GM19372 (cell line): ENCODE data around the gene CSF1R.
"Not testable (repeated sequence)": the region's sequence is repeated elsewhere in the genome, so short reads cannot be mapped to it uniquely, and the experiment has no call there.

Experiments
- ATAC-seq: cut with Tn5 transposase; IDR thresholded peaks from one replicate; pipeline ENCODE4 v1.9.1; 2021; ENCODE audit warnings: mild to moderate bottlenecking, low read depth, moderate library complexity; ENCODE audit not compliant: unreplicated experiment

Gene CSF1R

GRCh38 chr5:150105928-150106615 lies 19.7 kb upstream of the CSF1R start:
- ATAC-seq, result no peak

GRCh38 chr5:150104550-150104870 lies 18.2 kb upstream of the CSF1R start:
- ATAC-seq, result no peak

- no peak for ATAC-seq
Observed at GRCh38 chr5:150103678-150104549, 17.6 kb upstream of the CSF1R start.

GRCh38 chr5:150101023-150101422 lies 14.7 kb upstream of the CSF1R start:
- no peak for ATAC-seq

- ATAC-seq, result no peak
Observed at GRCh38 chr5:150097152-150097551, 10.8 kb upstream of the CSF1R start.

GRCh38 chr5:150092159-150092787 lies 5.9 kb upstream of the CSF1R start:
- ATAC-seq, result no peak

- ATAC-seq, result no peak
Observed at GRCh38 chr5:150085191-150085912, 1.0 kb downstream of the CSF1R start.

- not testable (repeated sequence) for ATAC-seq
Observed at GRCh38 chr5:150084754-150085153, 1.6 kb downstream of the CSF1R start.

- ATAC-seq, result no peak
Observed at GRCh38 chr5:150082889-150083288, 3.5 kb downstream of the CSF1R start.

GRCh38 chr5:150082374-150082773 lies 4.0 kb downstream of the CSF1R start:
- no peak for ATAC-seq

GRCh38 chr5:150081541-150082283 lies 4.6 kb downstream of the CSF1R start:
- peak; percentile 83 for ATAC-seq

- ATAC-seq, result no peak
Observed at GRCh38 chr5:150080696-150081435, 5.5 kb downstream of the CSF1R start.

GRCh38 chr5:150079909-150080461 lies 6.4 kb downstream of the CSF1R start:
- no peak for ATAC-seq

GRCh38 chr5:150078802-150079689 lies 7.3 kb downstream of the CSF1R start:
- ATAC-seq, result no peak

- ATAC-seq, result no peak
Observed at GRCh38 chr5:150077996-150078801, 8.2 kb downstream of the CSF1R start.

GRCh38 chr5:150077060-150077459 lies 9.3 kb downstream of the CSF1R start:
- no peak for ATAC-seq

- no peak for ATAC-seq
Observed at GRCh38 chr5:150075806-150076205, 10.5 kb downstream of the CSF1R start.
